Mammary epithelial cell (primary cell): ENCODE results near the gene HOXD13.

Experiments used
- EZH2 ChIP-seq: IDR thresholded peaks from 2 replicates; pipeline ENCODE4 v1.6.1; 2012; ENCODE audit warnings: low read length, inconsistent platforms, borderline replicate concordance
- TF ChIP-seq, protein P1 (sequence below), 2 donors: IDR thresholded peaks in 1 of 2; conservative IDR thresholded peaks in 1 of 2; 2 replicates each; pipeline ENCODE4 v1.5.1; 2011 to 2012; ENCODE audit warnings: inconsistent platforms in 2 of 2, low read length in 2 of 2, mild to moderate bottlenecking in 2 of 2, control low read depth in 1 of 2, low read depth in 1 of 2; ENCODE audit not compliant: insufficient read depth in 1 of 2; ENCODE audit errors: extremely low read depth in 1 of 2

DNA sequence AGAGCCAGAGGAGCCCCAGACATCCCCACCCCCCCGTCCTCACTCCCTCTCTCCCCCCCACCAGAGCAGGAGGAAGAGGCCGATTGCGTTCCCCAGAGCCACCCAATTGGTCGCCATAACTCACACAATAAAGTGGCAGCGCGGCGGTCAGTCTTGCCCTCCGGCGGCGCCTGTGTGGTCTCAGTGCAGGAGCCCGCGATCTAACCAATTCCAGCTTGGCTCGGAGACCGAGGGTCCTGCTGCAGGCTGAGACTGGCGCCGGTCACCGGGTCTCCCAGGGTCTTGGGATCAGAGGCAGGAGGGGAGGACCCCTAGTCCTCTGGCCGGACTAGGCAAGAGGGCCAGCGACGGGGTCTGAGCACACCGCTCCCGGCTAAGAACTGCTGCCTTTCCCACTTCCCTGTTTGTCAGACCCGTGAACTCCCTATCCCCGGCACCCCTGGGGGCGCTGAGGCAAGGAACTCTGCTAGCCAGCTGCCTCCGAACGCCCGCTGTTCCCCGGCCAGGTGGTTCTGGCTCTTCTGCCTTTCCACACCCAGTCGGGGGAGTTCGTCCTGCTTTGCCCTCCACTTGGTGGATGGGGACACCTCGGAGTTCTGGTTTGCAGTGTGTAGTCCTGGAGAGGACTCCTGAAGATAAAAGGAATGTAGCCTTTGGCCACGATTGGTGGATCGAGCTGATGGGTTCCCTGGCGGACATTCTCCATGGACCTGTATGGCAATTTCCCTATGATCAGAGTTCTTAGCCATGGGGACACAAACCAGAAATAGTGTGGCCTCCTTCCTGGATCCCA, 6.0 kb downstream of the HOXD13 start:
- TF ChIP-seq, protein P1, sequence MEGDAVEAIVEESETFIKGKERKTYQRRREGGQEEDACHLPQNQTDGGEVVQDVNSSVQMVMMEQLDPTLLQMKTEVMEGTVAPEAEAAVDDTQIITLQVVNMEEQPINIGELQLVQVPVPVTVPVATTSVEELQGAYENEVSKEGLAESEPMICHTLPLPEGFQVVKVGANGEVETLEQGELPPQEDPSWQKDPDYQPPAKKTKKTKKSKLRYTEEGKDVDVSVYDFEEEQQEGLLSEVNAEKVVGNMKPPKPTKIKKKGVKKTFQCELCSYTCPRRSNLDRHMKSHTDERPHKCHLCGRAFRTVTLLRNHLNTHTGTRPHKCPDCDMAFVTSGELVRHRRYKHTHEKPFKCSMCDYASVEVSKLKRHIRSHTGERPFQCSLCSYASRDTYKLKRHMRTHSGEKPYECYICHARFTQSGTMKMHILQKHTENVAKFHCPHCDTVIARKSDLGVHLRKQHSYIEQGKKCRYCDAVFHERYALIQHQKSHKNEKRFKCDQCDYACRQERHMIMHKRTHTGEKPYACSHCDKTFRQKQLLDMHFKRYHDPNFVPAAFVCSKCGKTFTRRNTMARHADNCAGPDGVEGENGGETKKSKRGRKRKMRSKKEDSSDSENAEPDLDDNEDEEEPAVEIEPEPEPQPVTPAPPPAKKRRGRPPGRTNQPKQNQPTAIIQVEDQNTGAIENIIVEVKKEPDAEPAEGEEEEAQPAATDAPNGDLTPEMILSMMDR (conservative IDR thresholded peaks at IDR 0.05 in 1 of 2, IDR thresholded peaks at IDR 0.05 in 1 of 2; ENCODE audit: extremely low read depth in 1 of 2, insufficient read depth in 1 of 2, low read depth in 1 of 2, low read length in 2 of 2), result no peak
- peak; percentile 91 for TF ChIP-seq EZH2
